OCI-LY3 (cell line): Measurements from ENCODE around the gene CENPU.

Experiments used
- H2AFZ ChIP-seq: fragments of 200-600, 300-600 bp; shearing (Covaris generic); 2 replicates; pipeline ENCODE4 v1.6.0; 2014; ENCODE audit warnings: antibody characterized with exemption, low read depth, low read length
- H3K27ac ChIP-seq: fragments of 200-600, 300-600 bp; sonication (generic); 2 replicates; pipeline ENCODE4 v1.5.1; 2014; ENCODE audit warnings: mild to moderate bottlenecking, low read length, moderate library complexity, mixed read lengths
- H3K27me3 ChIP-seq: fragments of 200-600, 300-600 bp; sonication (generic); 2 replicates; pipeline ENCODE4 v1.6.1; 2014; ENCODE audit warnings: low read depth, low read length, mixed read lengths
- H3K36me3 ChIP-seq: fragments of 200-600, 300-600 bp; sonication (generic); replicated peaks from 2 replicates; pipeline ENCODE3; 2014; ENCODE audit warnings: low read depth, low read length, mixed read lengths
- H3K4me1 ChIP-seq: fragments of 300-600, 200-600 bp; sonication (generic); 2 replicates; pipeline ENCODE4 v1.6.1; 2014; ENCODE audit warnings: low read length, mixed read lengths
- H3K4me2 ChIP-seq: fragments of 200-600, 300-600 bp; sonication (generic); 2 replicates; pipeline ENCODE4 v1.6.1; 2014; ENCODE audit warnings: low read length, mixed read lengths
- H3K4me3 ChIP-seq: fragments of 300-600, 200-600 bp; sonication (generic); 2 replicates; pipeline ENCODE4 v1.5.1; 2014; ENCODE audit warnings: antibody characterized with exemption, mild to moderate bottlenecking, low read length, moderate library complexity
- H3K79me2 ChIP-seq: fragments of 300-600, 200-600 bp; shearing (Covaris generic); 2 replicates; pipeline ENCODE4 v1.6.1; 2014; ENCODE audit warnings: mild to moderate bottlenecking, low read length, mixed read lengths
- H3K9ac ChIP-seq: fragments of 300-600, 200-600 bp; shearing (Covaris generic); 2 replicates; pipeline ENCODE4 v1.6.0; 2014; ENCODE audit warnings: mild to moderate bottlenecking, low read length, moderate library complexity
- H3K9me3 ChIP-seq: fragments of 200-600, 300-600 bp; shearing (Covaris generic); 2 replicates; pipeline ENCODE4 v1.6.1; 2014; ENCODE audit warnings: low read length, mixed read lengths; ENCODE audit not compliant: insufficient read depth
- H4K20me1 ChIP-seq: fragments of 200-600, 300-600 bp; sonication (generic); 2 replicates; pipeline ENCODE4 v1.6.1; 2016; ENCODE audit warnings: low read length, mixed read lengths; ENCODE audit not compliant: insufficient read depth
- CTCF ChIP-seq: fragments of 200-600, 300-600 bp; sonication (generic); IDR thresholded peaks from 2 replicates; pipeline ENCODE4 v1.5.1; 2014; ENCODE audit warnings: antibody characterized with exemption, low read length, low read depth
- EZH2phosphoT487 ChIP-seq: fragments of 200-600 bp; shearing (Covaris generic); IDR thresholded peaks from 2 replicates; pipeline ENCODE4 v1.6.1; 2018; ENCODE audit warnings: antibody characterized with exemption, mixed run types, low read depth

The CENPU gene

GRCh38 chr4:184776821-184777220 is 42.9 kb upstream of the CENPU start:
- H3K4me2 ChIP-seq, result no peak overlapping the region
- H3K4me3 ChIP-seq, result no peak overlapping the region
- H3K27ac ChIP-seq, result no peak overlapping the region
- H4K20me1 ChIP-seq, result no peaks in the 10 kb centered on the region
- H3K79me2 ChIP-seq, result no peaks in the 10 kb centered on the region
- no peaks in the 10 kb centered on the region for H3K9me3 ChIP-seq
- H3K4me1 ChIP-seq, result no peaks in the 10 kb centered on the region
- H3K36me3 ChIP-seq, result no peaks in the 10 kb centered on the region
- H3K9ac ChIP-seq, result no peak overlapping the region
- no peaks in the 10 kb centered on the region for H3K27me3 ChIP-seq
- H2AFZ ChIP-seq, result no peak overlapping the region
- TF ChIP-seq CTCF, result no peak
- no peak for TF ChIP-seq EZH2phosphoT487

GRCh38 chr4:184775854-184776555 is 42.1 kb upstream of the CENPU start:
- Histone ChIP-seq H3K36me3 (no peaks in the 10 kb centered on the region), H2AFZ (no peak overlapping the region), H3K9me3 (no peaks in the 10 kb centered on the region), H3K27ac (no peak overlapping the region), H3K4me3 (no peak overlapping the region), H3K79me2 (no peaks in the 10 kb centered on the region), H3K27me3 (no peaks in the 10 kb centered on the region), H3K4me1 (no peaks in the 10 kb centered on the region), H4K20me1 (no peaks in the 10 kb centered on the region), H3K4me2 (no peak overlapping the region), H3K9ac (no peak overlapping the region)
- TF ChIP-seq CTCF (no peak), EZH2phosphoT487 (no peak)

- no peak for TF ChIP-seq EZH2phosphoT487
- no peak for TF ChIP-seq CTCF
- Histone ChIP-seq H3K27me3 (no peaks in the 10 kb centered on the region), H3K9me3 (no peaks in the 10 kb centered on the region), H3K4me3 (no peak overlapping the region), H3K27ac (no peak overlapping the region), H3K79me2 (no peaks in the 10 kb centered on the region), H2AFZ (no peak overlapping the region), H3K36me3 (no peaks in the 10 kb centered on the region), H3K9ac (no peak overlapping the region), H3K4me1 (no peaks in the 10 kb centered on the region), H4K20me1 (no peaks in the 10 kb centered on the region), H3K4me2 (no peak overlapping the region)
Observed at GRCh38 chr4:184774152-184774551, 40.3 kb upstream of the CENPU start.

GRCh38 chr4:184771416-184771815 is 37.5 kb upstream of the CENPU start:
- Histone ChIP-seq H3K9ac (no peak overlapping the region), H3K9me3 (no peaks in the 10 kb centered on the region), H3K36me3 (no peaks in the 10 kb centered on the region), H4K20me1 (no peaks in the 10 kb centered on the region), H3K4me2 (no peak overlapping the region), H2AFZ (no peak overlapping the region), H3K27ac (no peak overlapping the region), H3K79me2 (no peaks in the 10 kb centered on the region), H3K4me1 (no peaks in the 10 kb centered on the region), H3K27me3 (no peaks in the 10 kb centered on the region), H3K4me3 (no peak overlapping the region)
- TF ChIP-seq EZH2phosphoT487 (no peak), CTCF (no peak)
